Stimulated activated CD4-positive, alpha-beta T cell treated with anti-CD3 and anti-CD28 coated beads, Interleukin-4, amount 100 ng/mL, for 4 hours (primary cell): Measurements from ENCODE around the gene FBXL20.

ENCODE experiments used
- DNase-seq, 2 experiments: peaks; one replicate each; pipeline ENCODE4 v3.0.0-alpha.2; 2020

Gene FBXL20

GRCh38 chr17:39244600-39245570, 156.5 kb downstream of the FBXL20 start:
- peak; percentile 78 to 84 for DNase-seq

GRCh38 chr17:39244016-39244599, 157.3 kb downstream of the FBXL20 start:
- no peak for DNase-seq

- DNase-seq = no peak
Measured at GRCh38 chr17:39243155-39243554, 158.3 kb downstream of the FBXL20 start.

DNA sequence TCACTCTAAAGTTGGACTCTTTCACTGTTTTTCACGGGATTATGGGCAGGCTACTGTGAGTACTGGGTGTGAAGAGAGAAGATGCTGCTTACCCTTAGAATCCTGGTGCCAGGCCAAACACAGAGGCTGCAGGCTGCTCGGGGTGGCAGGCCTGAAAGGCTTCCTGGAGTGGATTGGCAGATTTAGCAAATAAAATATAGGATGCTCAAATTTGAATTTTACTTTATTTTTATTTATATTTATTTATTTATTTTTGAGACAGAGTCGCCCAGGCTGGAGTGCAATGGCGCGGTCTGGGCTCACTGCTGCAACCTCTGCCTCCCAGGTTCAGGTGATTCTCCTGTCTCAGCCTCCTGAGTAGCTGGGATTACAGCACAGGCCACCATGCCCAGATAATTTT, 160.8 kb downstream of the FBXL20 start:
- DNase-seq = no peak

DNA sequence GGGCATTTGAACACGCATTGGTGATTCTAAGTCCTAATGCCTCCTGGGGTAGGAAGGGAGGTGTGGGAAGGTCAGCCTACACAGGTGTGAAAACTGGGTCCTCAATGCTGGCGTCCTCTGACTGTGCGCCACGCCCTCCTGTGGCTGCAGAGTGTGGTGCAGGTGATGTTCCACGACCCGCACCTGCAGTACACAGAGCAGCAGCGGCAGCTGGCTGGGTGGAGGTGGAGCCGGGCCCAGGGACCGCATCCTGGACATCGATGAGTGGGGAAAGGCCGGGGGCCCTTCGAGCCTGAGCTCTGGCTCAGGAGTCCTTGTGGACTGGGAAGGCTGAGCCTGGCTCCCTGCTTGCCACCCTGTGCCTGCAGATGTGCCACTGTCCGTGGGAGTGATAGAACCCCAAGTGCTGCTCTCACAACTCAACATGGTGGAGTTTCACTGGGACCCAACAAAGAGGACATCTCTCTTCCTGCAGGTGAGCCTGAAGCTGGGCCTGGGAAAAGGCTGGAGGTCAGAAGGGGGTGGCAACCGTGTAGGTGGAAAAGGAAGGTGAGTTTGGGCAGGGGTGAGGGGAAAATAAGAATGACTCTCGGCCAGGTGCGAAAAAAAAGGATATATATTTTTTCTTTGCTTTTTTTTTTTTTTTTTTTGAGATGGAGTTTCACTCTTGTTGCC, 161.6 kb downstream of the FBXL20 start:
- peak; percentile 55 to 56 for DNase-seq

- DNase-seq = peak; percentile 43 to 84
Measured at GRCh38 chr17:39238311-39238972, 163.0 kb downstream of the FBXL20 start.

- DNase-seq = no peak
Measured at GRCh38 chr17:39237586-39237985, 163.8 kb downstream of the FBXL20 start.

- DNase-seq = no peak
Measured at GRCh38 chr17:39236981-39237441, 164.4 kb downstream of the FBXL20 start.

- no peak for DNase-seq
Measured at GRCh38 chr17:39236450-39236927, 164.9 kb downstream of the FBXL20 start.

- DNase-seq = peak in 1 of 2 experiments; percentile 22
Measured at GRCh38 chr17:39235555-39236449, 165.6 kb downstream of the FBXL20 start.

DNA sequence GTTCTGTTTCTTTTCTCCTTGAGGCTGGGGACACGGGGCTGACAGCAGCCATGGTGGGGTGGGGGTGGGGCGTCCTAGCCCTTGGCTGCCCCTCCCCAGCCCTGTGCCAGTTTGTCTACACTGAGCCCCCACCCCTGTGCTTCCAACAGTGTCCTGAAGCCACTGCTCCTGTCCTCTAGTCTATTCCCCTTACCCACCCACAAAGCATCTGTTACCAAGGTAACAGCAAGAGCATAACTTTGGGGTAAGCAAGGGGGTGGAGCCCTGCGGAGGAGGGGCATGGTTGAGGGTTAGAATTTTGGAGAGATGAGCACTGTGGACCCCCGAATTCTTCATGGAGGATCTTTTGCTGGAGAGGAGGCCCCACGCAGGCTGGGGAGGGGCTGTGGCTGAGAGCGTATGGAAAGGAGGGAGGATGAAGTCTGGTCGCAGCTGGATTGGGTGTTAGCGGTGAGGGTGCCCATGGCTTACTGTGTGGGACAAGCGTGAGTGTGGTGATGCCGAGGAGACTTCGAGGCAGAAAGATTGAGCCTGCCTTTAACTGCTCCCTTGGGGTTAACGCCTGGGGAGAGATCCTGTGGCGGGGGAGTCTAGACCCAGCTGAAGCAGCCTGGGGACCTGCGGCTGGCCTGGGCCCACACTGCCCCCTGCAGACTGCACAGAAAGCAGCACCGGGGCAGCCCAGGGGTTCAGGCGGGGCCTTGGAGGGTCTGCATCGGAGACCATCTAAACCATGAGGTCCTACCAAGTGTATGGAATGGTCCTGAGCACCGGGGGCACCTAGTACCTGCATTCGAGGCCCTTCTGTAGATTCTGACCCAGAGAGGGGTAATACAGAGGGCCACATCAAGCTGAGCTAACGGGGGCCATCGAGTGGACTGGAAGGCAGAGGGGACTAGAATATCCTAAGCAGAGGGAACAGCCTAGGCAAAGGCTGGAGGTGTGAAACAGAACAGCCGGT, 169.6 kb downstream of the FBXL20 start:
- peak; percentile 50 to 53 for DNase-seq

DNA sequence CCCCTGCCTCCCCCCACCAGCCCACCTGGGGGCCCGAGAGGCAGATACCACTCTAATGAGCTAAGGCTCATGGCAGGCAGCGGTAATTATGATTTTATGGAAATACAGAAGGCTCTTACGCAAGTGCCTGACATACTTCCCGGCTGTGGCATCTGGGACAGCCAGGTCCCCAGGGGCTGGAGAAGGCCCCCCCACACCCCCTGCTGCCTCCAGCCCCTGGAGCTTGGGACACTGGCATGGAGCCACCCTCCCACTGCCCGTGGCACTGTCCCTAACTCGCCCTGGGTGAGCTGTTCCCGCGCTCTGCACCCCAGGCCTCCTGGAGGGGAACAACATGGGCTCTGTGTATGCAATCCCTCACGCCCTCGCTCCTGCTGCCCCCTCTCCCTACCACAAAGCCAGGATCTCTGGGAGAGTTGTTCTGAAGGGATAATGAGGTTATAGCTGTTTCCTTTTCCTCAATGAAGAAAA, 170.3 kb downstream of the FBXL20 start:
- no peak for DNase-seq

DNA sequence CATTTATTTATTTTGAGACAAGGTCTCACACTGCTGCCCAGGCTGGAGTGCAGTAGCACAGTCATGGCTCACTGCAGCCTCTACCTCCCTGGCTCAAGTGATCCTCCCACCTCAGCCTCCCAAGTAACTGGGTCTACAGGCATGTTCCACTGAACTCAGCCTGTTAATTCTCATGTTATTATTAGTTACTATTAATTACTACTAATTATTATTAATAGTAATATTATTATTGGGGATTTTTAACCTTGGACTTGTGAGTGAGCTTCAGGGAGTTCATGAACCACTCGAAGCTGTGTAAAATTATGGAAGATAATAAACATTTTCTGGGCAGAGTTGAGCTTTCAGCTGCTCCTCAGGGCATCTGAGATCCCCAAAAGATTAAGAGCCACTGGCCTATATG, 171.1 kb downstream of the FBXL20 start:
- no peak for DNase-seq

DNA sequence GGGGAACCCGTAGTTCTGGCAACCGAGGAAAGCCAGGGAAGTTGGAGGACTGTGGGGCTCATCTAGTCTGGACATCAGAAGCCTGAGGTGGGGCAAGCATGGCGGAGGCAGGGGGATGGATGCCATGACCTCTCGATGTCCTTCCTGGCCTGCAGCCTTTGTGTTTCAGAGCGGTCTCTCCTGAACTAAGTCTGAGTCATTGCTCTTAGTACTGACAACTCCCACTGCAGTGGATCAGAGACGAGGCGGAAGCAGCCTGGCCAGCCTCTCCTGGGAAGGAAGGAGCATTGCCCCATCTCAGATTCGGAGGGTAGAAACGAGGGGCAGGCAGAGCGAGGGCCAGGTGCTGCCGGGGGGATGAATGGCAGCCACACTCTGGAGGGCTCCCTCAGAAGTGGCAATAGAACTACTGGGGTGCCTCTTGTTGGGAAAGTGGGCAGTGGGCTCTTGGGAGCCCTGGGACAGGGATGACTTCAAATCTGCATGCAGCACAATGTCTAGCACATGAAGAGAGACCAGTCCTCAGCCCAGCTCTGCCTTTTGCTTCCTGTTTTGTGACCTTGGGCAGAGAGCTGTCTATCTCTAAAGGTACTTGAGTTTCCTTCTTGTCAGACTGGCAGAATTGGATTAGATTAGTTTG, 172.0 kb downstream of the FBXL20 start:
- DNase-seq = no peak

GRCh38 chr17:39227364-39227919, 174.0 kb downstream of the FBXL20 start:
- DNase-seq = no peak

- DNase-seq = peak; percentile 49 to 52
Measured at GRCh38 chr17:39225959-39226683, 175.3 kb downstream of the FBXL20 start.

DNA sequence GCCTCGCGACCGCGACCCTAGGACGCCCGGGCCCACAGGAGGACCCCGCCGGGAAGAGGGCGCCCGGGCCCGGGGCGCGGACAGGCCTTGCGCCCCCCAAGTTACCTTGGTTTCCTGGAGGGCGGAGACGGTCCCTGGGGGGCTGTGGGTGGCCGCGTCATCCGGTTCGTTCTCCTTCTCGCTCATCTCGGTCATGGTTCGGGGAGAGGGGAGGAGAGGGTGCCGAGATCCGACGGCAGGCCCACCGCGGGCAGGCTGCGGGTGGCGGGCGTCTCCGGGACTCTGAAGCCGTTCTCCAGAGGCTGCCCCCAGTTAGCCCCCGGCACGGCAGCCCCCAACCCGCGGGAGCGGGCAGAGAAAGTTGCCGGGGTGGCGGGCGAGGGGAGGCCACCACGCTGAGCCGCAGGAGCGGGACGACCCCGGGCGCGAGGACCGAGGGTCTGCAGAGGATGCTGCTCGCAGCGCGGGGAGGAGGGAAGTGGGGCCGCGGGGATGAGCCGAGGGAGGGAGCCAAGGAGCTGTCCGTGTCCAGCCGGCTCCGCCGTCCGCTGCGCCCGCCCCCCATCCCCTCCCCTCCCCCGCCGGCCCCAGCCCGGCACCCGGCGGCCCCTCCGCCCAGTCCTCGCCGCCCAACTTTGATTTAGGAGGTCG, 176.0 kb downstream of the FBXL20 start, which contains the start of gene STAC2:
STAC2 (minus strand) TSS at position 638 of the 651 bp plus-strand sequence; CDS start at position 195, 443 bp downstream.
- no peak for DNase-seq

GRCh38 chr17:39224778-39225307, 176.6 kb downstream of the FBXL20 start:
- DNase-seq = no peak
